HepG2 (cell line): ENCODE data around the gene TEKT5. TPM values are rescaled to one million over a fixed set of nuclear protein-coding genes. Genes with fewer than 3 reads are reported as not detected.

Experiments
- ATF7-NPFF ChIP-seq: sonication (generic); formaldehyde crosslinking; IDR thresholded peaks from 2 replicates; pipeline ENCODE4 v1.8.1; 2023; ENCODE audit warnings: mild to moderate bottlenecking, low read depth, missing genetic modification reagents, moderate library complexity
- PITX1 ChIP-seq: sonication (generic); formaldehyde crosslinking; IDR thresholded peaks from 2 replicates; pipeline ENCODE4 v1.5.1; 2020; ENCODE audit warnings: mild to moderate bottlenecking, missing genetic modification reagents
- SP4 ChIP-seq: sonication (generic); formaldehyde crosslinking; IDR thresholded peaks from 2 replicates; pipeline ENCODE4 v1.8.1; 2023; ENCODE audit warnings: mild to moderate bottlenecking, missing genetic modification reagents
- ZFX ChIP-seq: sonication (generic); formaldehyde crosslinking; IDR thresholded peaks from 2 replicates; pipeline ENCODE4 v1.4.0; 2020; ENCODE audit warnings: mild to moderate bottlenecking, low read depth, missing genetic modification reagents, moderate library complexity
- ZNF607 ChIP-seq: sonication (generic); formaldehyde crosslinking; IDR thresholded peaks from 2 replicates; pipeline ENCODE4 v1.5.1; 2020; ENCODE audit warnings: missing genetic modification reagents, mild to moderate bottlenecking, borderline replicate concordance
- ZNF772 ChIP-seq: sonication (generic); formaldehyde crosslinking; IDR thresholded peaks from 2 replicates; pipeline ENCODE4 v1.5.0; 2020; ENCODE audit warnings: mild to moderate bottlenecking, missing genetic modification reagents
- polyA plus RNA-seq, 8 experiments: library from polyadenylated mRNA; depleted of rRNA in 3 of 8; stranded (reverse) in 7 of 8; unstranded in 1 of 8; fragments of >200 nt; fragmentation: Illumina TruSeq in 4 of 8; extraction: Trizol in 4 of 8; gene quantifications; 2 replicates each; pipeline versions ENCODE4 v1.2.1 to v1.2.3, GENCODE V29; 2011 to 2016; ENCODE audit warnings: low read depth in 4 of 8, missing spikeins in 1 of 8, mixed read lengths in 1 of 8; ENCODE audit not compliant: insufficient read depth in 1 of 8
- total RNA-seq, 5 experiments: library from RNA; depleted of rRNA; stranded (reverse); fragments of >200 nt; fragmentation: Illumina TruSeq; extraction: Trizol; gene quantifications; 2 replicates each; pipeline ENCODE4 v1.2.3, GENCODE V29; 2016; ENCODE audit warnings: low read depth in 1 of 5
- TF ChIP-seq, protein P1 (sequence below): sonication (generic); formaldehyde crosslinking; IDR thresholded peaks from 2 replicates; pipeline ENCODE4 v1.5.1; 2020; ENCODE audit warnings: mild to moderate bottlenecking, moderate library complexity, missing genetic modification reagents
- TF ChIP-seq, protein P2 (sequence below): sonication (generic); formaldehyde crosslinking; IDR thresholded peaks from 2 replicates; pipeline ENCODE4 v1.5.1; 2020; ENCODE audit warnings: mild to moderate bottlenecking, missing genetic modification reagents, borderline replicate concordance
- TF ChIP-seq, protein P3 (sequence below), 2 experiments: sonication (generic) in 1 of 2; formaldehyde crosslinking in 1 of 2; IDR thresholded peaks; 2 replicates each; pipeline versions ENCODE4 v1.6.1 to v1.9.0; 2014 to 2022; ENCODE audit warnings: antibody characterized with exemption in 1 of 2, borderline replicate concordance in 1 of 2, inconsistent platforms in 1 of 2, low read depth in 1 of 2, missing genetic modification reagents in 1 of 2
- TF ChIP-seq, protein P4 (sequence below): sonication (generic); formaldehyde crosslinking; conservative IDR thresholded peaks from 2 replicates; pipeline ENCODE4 v1.5.0; 2020; ENCODE audit warnings: missing genetic modification reagents

TEKT5 gene
- total and polyA plus RNA-seq, 2 of the 13 experiments (the other 11 are each of a cell fraction or from before 2014, with no cell fraction given) = 0.16 TPM; not detected in 1

DNA sequence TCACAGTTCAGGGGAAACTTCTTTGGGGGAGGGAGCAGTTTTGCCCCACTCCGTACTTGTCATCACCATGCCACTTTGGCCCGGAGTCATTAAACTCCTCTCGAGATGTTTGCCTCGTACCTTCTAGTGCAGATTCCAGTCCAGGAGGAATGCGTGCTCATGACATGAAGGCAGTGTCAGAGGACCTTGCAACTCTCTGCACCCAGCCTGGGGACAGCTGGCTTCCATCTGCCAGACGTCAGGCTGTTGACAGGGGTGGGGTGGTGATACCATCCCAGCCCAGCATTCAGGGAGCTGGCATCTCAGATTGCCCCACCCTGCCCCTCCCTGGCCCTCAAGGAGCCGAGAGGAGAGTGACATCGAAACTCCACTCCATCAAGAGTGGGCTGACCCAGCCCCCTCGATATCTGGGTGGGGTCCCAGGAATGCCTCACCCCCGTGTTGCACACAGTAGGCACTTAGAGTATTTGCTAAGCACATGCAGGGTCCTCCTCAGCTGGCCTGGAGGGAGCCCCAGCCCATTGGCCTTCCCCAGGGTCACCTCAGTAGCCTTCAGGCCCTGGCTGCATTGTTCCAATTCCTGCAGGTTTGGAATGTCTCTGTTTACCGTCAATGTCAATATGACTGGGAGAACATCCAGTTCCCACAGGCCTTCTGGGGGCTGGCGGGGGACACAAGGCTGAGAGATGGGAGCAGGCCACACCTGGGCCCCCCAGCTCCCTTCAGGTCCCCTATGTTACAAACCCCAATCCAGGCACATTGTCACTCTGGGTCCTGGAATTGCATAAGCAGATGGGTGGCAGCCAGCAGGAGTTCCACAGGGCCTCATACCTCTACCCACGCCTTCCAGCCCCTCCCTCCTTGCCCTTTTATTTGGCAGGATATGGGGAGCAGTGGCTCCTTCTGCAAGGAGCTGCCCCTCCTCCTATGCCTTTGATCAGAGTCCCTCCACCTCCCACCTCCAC is 93.0 kb downstream of the TEKT5 start (continued):
- TF ChIP-seq ATF7-NPFF (CRISPR knock-in tag) (0 out of 2 replicates have a peak, but pooled peaks have one; percentile 40), SP4 (peak; percentile 17; the same call in 1 of the 2 replicates), PITX1 (peak; percentile 70), ZNF607 (CRISPR knock-in tag) (peak; percentile 18; the same call in 1 of the 2 replicates), ZNF772 (CRISPR knock-in tag) (peak; percentile 27; the same call in 1 of the 2 replicates), ZFX (CRISPR knock-in tag) (peak; percentile 72)
- TF ChIP-seq, protein P1, sequence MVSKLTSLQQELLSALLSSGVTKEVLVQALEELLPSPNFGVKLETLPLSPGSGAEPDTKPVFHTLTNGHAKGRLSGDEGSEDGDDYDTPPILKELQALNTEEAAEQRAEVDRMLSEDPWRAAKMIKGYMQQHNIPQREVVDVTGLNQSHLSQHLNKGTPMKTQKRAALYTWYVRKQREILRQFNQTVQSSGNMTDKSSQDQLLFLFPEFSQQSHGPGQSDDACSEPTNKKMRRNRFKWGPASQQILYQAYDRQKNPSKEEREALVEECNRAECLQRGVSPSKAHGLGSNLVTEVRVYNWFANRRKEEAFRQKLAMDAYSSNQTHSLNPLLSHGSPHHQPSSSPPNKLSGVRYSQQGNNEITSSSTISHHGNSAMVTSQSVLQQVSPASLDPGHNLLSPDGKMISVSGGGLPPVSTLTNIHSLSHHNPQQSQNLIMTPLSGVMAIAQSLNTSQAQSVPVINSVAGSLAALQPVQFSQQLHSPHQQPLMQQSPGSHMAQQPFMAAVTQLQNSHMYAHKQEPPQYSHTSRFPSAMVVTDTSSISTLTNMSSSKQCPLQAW (CRISPR knock-in tag) = no peak
- TF ChIP-seq, protein P2, sequence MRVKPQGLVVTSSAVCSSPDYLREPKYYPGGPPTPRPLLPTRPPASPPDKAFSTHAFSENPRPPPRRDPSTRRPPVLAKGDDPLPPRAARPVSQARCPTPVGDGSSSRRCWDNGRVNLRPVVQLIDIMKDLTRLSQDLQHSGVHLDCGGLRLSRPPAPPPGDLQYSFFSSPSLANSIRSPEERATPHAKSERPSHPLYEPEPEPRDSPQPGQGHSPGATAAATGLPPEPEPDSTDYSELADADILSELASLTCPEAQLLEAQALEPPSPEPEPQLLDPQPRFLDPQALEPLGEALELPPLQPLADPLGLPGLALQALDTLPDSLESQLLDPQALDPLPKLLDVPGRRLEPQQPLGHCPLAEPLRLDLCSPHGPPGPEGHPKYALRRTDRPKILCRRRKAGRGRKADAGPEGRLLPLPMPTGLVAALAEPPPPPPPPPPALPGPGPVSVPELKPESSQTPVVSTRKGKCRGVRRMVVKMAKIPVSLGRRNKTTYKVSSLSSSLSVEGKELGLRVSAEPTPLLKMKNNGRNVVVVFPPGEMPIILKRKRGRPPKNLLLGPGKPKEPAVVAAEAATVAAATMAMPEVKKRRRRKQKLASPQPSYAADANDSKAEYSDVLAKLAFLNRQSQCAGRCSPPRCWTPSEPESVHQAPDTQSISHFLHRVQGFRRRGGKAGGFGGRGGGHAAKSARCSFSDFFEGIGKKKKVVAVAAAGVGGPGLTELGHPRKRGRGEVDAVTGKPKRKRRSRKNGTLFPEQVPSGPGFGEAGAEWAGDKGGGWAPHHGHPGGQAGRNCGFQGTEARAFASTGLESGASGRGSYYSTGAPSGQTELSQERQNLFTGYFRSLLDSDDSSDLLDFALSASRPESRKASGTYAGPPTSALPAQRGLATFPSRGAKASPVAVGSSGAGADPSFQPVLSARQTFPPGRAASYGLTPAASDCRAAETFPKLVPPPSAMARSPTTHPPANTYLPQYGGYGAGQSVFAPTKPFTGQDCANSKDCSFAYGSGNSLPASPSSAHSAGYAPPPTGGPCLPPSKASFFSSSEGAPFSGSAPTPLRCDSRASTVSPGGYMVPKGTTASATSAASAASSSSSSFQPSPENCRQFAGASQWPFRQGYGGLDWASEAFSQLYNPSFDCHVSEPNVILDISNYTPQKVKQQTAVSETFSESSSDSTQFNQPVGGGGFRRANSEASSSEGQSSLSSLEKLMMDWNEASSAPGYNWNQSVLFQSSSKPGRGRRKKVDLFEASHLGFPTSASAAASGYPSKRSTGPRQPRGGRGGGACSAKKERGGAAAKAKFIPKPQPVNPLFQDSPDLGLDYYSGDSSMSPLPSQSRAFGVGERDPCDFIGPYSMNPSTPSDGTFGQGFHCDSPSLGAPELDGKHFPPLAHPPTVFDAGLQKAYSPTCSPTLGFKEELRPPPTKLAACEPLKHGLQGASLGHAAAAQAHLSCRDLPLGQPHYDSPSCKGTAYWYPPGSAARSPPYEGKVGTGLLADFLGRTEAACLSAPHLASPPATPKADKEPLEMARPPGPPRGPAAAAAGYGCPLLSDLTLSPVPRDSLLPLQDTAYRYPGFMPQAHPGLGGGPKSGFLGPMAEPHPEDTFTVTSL (CRISPR knock-in tag) = peak; percentile 62; the same call in 1 of the 2 replicates
- TF ChIP-seq, protein P3, sequence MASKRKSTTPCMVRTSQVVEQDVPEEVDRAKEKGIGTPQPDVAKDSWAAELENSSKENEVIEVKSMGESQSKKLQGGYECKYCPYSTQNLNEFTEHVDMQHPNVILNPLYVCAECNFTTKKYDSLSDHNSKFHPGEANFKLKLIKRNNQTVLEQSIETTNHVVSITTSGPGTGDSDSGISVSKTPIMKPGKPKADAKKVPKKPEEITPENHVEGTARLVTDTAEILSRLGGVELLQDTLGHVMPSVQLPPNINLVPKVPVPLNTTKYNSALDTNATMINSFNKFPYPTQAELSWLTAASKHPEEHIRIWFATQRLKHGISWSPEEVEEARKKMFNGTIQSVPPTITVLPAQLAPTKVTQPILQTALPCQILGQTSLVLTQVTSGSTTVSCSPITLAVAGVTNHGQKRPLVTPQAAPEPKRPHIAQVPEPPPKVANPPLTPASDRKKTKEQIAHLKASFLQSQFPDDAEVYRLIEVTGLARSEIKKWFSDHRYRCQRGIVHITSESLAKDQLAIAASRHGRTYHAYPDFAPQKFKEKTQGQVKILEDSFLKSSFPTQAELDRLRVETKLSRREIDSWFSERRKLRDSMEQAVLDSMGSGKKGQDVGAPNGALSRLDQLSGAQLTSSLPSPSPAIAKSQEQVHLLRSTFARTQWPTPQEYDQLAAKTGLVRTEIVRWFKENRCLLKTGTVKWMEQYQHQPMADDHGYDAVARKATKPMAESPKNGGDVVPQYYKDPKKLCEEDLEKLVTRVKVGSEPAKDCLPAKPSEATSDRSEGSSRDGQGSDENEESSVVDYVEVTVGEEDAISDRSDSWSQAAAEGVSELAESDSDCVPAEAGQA (IDR thresholded peaks at IDR 0.05; ENCODE audit: low read depth) = no peak
- TF ChIP-seq, protein P3 (CRISPR knock-in tag; IDR thresholded peaks at IDR 0.05; ENCODE audit: borderline replicate concordance) = no peak
- TF ChIP-seq, protein P4, sequence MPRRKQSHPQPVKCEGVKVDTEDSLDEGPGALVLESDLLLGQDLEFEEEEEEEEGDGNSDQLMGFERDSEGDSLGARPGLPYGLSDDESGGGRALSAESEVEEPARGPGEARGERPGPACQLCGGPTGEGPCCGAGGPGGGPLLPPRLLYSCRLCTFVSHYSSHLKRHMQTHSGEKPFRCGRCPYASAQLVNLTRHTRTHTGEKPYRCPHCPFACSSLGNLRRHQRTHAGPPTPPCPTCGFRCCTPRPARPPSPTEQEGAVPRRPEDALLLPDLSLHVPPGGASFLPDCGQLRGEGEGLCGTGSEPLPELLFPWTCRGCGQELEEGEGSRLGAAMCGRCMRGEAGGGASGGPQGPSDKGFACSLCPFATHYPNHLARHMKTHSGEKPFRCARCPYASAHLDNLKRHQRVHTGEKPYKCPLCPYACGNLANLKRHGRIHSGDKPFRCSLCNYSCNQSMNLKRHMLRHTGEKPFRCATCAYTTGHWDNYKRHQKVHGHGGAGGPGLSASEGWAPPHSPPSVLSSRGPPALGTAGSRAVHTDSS (CRISPR knock-in tag) = no peak
